OCI-LY3 (cell line): ENCODE results near the gene DOLK.

Experiments used
- CTCF ChIP-seq: fragments of 200-600, 300-600 bp; sonication (generic); IDR thresholded peaks from 2 replicates; pipeline ENCODE4 v1.5.1; 2014; ENCODE audit warnings: antibody characterized with exemption, low read length, low read depth
- EZH2phosphoT487 ChIP-seq: fragments of 200-600 bp; shearing (Covaris generic); IDR thresholded peaks from 2 replicates; pipeline ENCODE4 v1.6.1; 2018; ENCODE audit warnings: antibody characterized with exemption, mixed run types, low read depth

GRCh38 chr9:128928624-128929023, 18.8 kb downstream of the DOLK start:
- TF ChIP-seq CTCF (no peak), EZH2phosphoT487 (no peak)
